Neural progenitor cell (in vitro differentiated cells): ENCODE measurements around the gene DSCAML1. TPM values are rescaled to one million over a fixed set of nuclear protein-coding genes. Genes with fewer than 3 reads are reported as not detected.

Experiments
- DNase-seq: peaks from one replicate; pipeline ENCODE4 v3.0.0-alpha.2; 2016; ENCODE audit warnings: low spot score
- H2AFZ ChIP-seq: fragments of 200-600 bp; sonication (generic); replicated peaks from 2 replicates; pipeline ENCODE4 v1.6.1; 2016; ENCODE audit warnings: antibody characterized with exemption
- H3F3A ChIP-seq: fragments of 200-600 bp; sonication (generic); 2 replicates; pipeline ENCODE4 v1.6.1; 2016; ENCODE audit warnings: antibody characterized with exemption, low read depth
- H3K27ac ChIP-seq: fragments of 200-600 bp; sonication (generic); 2 replicates; pipeline ENCODE4 v1.5.1; 2016; ENCODE audit warnings: mild to moderate bottlenecking
- H3K27me3 ChIP-seq: fragments of 200-600 bp; sonication (generic); 2 replicates; pipeline ENCODE4 v1.6.1; 2016; ENCODE audit warnings: mild to moderate bottlenecking, moderate library complexity
- H3K36me3 ChIP-seq: fragments of 200-600 bp; sonication (generic); 2 replicates; pipeline ENCODE4 v1.5.1; 2016
- H3K4me1 ChIP-seq: fragments of 200-600 bp; sonication (generic); 2 replicates; pipeline ENCODE4 v1.6.1; 2016; ENCODE audit warnings: mixed run types
- H3K4me2 ChIP-seq: fragments of 200-600 bp; sonication (generic); 2 replicates; pipeline ENCODE4 v1.6.1; 2016
- H3K4me3 ChIP-seq: fragments of 200-600 bp; sonication (generic); 2 replicates; pipeline ENCODE4 v1.5.1; 2016
- H3K79me2 ChIP-seq: fragments of 200-600 bp; sonication (generic); 2 replicates; pipeline ENCODE4 v1.6.1; 2016; ENCODE audit warnings: low read depth
- H3K9ac ChIP-seq: fragments of 200-600 bp; sonication (generic); 2 replicates; pipeline ENCODE4 v1.6.1; 2016
- H3K9me3 ChIP-seq: fragments of 200-600 bp; sonication (generic); 2 replicates; pipeline ENCODE4 v1.5.1; 2016; ENCODE audit warnings: low read depth
- H4K20me1 ChIP-seq: fragments of 200-600 bp; sonication (generic); 2 replicates; pipeline ENCODE4 v1.6.1; 2016; ENCODE audit warnings: low read depth
- H3K27ac Mint-ChIP-seq: 3 replicates; pipeline ENCODE4 v1.8.0; 2021; ENCODE audit warnings: mixed read lengths
- H3K27me3 Mint-ChIP-seq: 2 replicates; pipeline ENCODE4 v1.8.0; 2022; ENCODE audit warnings: low read depth, mild to moderate bottlenecking, inconsistent platforms, moderate library complexity, mixed read lengths; ENCODE audit not compliant: insufficient read depth
- H3K36me3 Mint-ChIP-seq: 3 replicates; pipeline ENCODE4 v1.8.0; 2021; ENCODE audit warnings: mixed read lengths
- H3K4me1 Mint-ChIP-seq: 3 replicates; pipeline ENCODE4 v1.8.0; 2021; ENCODE audit warnings: mixed read lengths
- H3K4me3 Mint-ChIP-seq: 3 replicates; pipeline ENCODE4 v1.8.0; 2021; ENCODE audit warnings: mild to moderate bottlenecking, moderate library complexity, mixed read lengths
- H3K9me3 Mint-ChIP-seq: 3 replicates; pipeline ENCODE4 v1.8.0; 2020; ENCODE audit warnings: mixed read lengths
- EZH2 ChIP-seq: fragments of 200-600 bp; sonication (generic); IDR thresholded peaks from 2 replicates; pipeline ENCODE4 v1.6.1; 2017; ENCODE audit warnings: antibody characterized with exemption, mild to moderate bottlenecking, moderate library complexity
- EZH2phosphoT487 ChIP-seq: fragments of 200-600 bp; sonication (generic); IDR thresholded peaks from 2 replicates; pipeline ENCODE4 v1.6.1; 2017; ENCODE audit warnings: antibody characterized with exemption
- total RNA-seq: library from RNA; depleted of rRNA; stranded (reverse); fragments of >200 nt; gene quantifications from 2 replicates; pipeline ENCODE4 v1.2.3, GENCODE V29; 2015; ENCODE audit warnings: low replicate concordance
- TF ChIP-seq, protein P1 (sequence below): fragments of 200-600 bp; sonication (generic); IDR thresholded peaks from 2 replicates; pipeline ENCODE4 v1.5.1; 2017; ENCODE audit warnings: antibody characterized with exemption, mild to moderate bottlenecking

Gene DSCAML1
- total RNA-seq, 1 donor from 2014 or later = 0.06 TPM

DNA sequence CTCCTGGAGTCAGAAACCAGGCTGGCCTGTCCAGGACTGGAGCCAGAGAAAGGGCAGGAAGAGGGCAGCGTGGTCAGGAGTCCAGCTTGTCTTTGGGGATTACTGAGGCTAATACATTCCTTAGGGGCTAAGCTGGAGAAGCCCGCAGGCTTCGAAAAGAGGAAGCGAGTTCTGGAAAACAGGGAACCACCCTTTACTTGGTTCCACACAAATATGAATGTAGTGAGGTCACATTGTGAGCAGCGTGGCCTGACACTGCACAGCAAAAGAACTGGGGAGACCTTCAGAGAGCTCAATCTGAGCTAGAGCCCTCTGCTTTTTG, 337.1 kb downstream of the DSCAML1 start:
- no peaks in the 10 kb centered on the region for H3K79me2 ChIP-seq
- peaks cover 11% of the 10 kb centered on the region for H3K27me3 Mint-ChIP-seq
- no peak overlapping the region for H2AFZ ChIP-seq
- H3K4me3 Mint-ChIP-seq = no peak overlapping the region
- peak; percentile 31 for DNase-seq
- peaks cover 14% of the 10 kb centered on the region for H3K4me1 Mint-ChIP-seq
- no peak overlapping the region for H3K9ac ChIP-seq
- no peaks in the 10 kb centered on the region for H3K36me3 ChIP-seq
- H3K4me3 ChIP-seq = no peak overlapping the region
- no peaks in the 10 kb centered on the region for H3K36me3 Mint-ChIP-seq
- no peaks in the 10 kb centered on the region for H3K9me3 ChIP-seq
- no peaks in the 10 kb centered on the region for H4K20me1 ChIP-seq
- H3K4me1 ChIP-seq = no peaks in the 10 kb centered on the region
- H3K27me3 ChIP-seq = no peaks in the 10 kb centered on the region
- no peak overlapping the region for H3K27ac ChIP-seq
- H3K27ac Mint-ChIP-seq = peak overlapping the region; percentile 33
- H3F3A ChIP-seq = no peaks in the 10 kb centered on the region
- H3K9me3 Mint-ChIP-seq = peaks cover 4% of the 10 kb centered on the region
- no peak overlapping the region for H3K4me2 ChIP-seq
- TF ChIP-seq, protein P1, sequence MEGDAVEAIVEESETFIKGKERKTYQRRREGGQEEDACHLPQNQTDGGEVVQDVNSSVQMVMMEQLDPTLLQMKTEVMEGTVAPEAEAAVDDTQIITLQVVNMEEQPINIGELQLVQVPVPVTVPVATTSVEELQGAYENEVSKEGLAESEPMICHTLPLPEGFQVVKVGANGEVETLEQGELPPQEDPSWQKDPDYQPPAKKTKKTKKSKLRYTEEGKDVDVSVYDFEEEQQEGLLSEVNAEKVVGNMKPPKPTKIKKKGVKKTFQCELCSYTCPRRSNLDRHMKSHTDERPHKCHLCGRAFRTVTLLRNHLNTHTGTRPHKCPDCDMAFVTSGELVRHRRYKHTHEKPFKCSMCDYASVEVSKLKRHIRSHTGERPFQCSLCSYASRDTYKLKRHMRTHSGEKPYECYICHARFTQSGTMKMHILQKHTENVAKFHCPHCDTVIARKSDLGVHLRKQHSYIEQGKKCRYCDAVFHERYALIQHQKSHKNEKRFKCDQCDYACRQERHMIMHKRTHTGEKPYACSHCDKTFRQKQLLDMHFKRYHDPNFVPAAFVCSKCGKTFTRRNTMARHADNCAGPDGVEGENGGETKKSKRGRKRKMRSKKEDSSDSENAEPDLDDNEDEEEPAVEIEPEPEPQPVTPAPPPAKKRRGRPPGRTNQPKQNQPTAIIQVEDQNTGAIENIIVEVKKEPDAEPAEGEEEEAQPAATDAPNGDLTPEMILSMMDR = no peak
- TF ChIP-seq EZH2phosphoT487 = no peak
- no peak for TF ChIP-seq EZH2

DNA sequence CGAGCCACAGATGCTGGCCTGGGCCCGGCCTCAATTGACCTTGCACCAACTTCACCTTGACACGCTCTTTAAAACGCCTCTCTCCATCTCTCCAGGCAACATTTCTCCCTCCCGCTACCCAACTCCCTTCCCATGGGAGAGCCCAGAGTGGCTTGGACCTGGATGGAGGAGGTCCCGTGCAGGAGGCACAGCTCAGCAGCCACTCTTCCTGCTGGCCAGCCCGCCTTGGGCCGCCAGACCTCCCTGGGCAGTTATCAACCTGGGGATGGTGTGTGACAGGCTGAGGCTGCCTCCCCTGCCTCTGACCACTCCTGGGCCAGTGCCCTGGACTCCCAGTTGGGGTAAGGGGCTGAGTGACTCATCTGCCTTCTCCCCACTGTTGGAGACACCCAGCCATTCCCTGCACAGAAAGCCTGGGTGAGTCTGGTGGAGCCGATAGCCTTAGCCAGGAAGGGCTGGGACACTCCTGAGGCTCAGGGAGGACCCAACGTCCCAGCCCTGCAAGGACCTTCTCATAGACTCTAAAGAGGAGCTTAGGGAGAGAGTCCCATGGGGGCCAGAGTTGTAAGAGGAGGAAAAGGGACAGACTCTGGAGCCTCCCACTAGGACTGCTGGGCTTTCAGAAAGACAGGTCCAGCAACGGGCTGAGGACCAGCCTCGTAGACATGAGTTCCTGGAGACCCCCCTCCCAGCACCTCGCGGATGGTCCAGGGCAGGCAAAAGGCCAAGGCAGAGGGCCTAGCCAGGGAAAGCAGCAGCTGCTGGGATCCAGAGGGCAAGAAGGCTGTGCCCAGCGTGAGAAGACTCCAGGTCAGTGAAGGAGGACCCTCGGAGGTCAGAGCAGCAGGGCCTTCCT, 337.7 kb downstream of the DSCAML1 start:
- Histone ChIP-seq H3K9ac (no peak overlapping the region), H2AFZ (no peak overlapping the region), H3K36me3 (no peaks in the 10 kb centered on the region), H4K20me1 (no peaks in the 10 kb centered on the region), H3K27me3 (no peaks in the 10 kb centered on the region), H3K9me3 (no peaks in the 10 kb centered on the region), H3K4me2 (no peak overlapping the region), H3F3A (no peaks in the 10 kb centered on the region), H3K79me2 (no peaks in the 10 kb centered on the region), H3K4me3 (no peak overlapping the region), H3K27ac (no peak overlapping the region), H3K4me1 (no peaks in the 10 kb centered on the region)
- peaks cover 10% of the 10 kb centered on the region for H3K9me3 Mint-ChIP-seq
- TF ChIP-seq, protein P1 = no peak
- TF ChIP-seq EZH2 (no peak), EZH2phosphoT487 (no peak)
- H3K27ac Mint-ChIP-seq = peak overlapping the region; percentile 33
- H3K4me1 Mint-ChIP-seq = peaks cover 13% of the 10 kb centered on the region
- no peak for DNase-seq
- no peaks in the 10 kb centered on the region for H3K36me3 Mint-ChIP-seq
- H3K27me3 Mint-ChIP-seq = peaks cover 11% of the 10 kb centered on the region
- no peak overlapping the region for H3K4me3 Mint-ChIP-seq

DNA sequence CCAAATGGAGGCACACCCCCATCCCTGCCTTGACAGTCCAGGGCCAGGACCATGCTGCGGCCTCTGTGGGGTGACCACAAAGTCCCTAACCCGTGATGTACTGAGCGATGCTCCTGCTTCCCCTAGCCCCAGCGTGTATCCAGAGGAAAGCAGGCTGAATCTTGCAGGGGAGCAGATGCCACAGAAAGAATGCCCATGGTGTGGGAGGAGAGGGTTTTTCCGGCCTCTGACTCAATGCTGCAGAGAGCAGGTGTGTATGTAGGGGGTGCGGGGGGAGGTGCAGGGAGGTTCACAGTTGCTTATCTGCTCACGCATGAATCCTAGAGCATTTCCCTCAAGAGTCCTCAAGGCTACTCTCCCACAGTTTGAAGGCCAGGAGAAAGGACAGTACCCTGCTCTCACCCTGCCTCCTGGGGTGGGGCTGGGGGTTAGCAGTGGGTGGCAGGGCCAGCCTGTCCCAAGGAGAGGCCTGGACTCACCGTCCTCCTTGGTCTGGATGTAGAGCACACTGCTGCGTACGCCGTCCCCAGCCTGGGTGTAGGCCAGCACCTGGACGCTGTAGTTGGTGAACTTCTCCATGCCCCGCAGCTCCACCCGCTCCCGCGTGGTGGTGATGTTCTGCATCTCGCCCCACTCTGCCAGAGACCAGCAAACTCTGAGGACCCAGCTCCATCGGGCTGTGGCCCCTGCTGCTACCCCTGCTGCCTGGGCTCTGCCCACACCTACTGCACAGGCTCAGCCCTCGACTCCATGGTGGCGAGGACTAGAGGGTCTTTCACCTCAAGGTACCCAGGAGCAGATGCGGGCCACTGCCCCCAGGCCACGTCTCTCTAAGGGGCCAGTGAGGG, 338.5 kb downstream of the DSCAML1 start:
- no peaks in the 10 kb centered on the region for H4K20me1 ChIP-seq
- H3K4me3 ChIP-seq = no peak overlapping the region
- no peaks in the 10 kb centered on the region for H3K79me2 ChIP-seq
- no peak overlapping the region for H2AFZ ChIP-seq
- no peaks in the 10 kb centered on the region for H3K4me1 ChIP-seq
- H3K9ac ChIP-seq = no peak overlapping the region
- TF ChIP-seq, protein P1 = no peak
- TF ChIP-seq EZH2 (no peak), EZH2phosphoT487 (no peak)
- peaks cover 10% of the 10 kb centered on the region for H3K4me1 Mint-ChIP-seq
- no peaks in the 10 kb centered on the region for H3K36me3 Mint-ChIP-seq
- H3K4me2 ChIP-seq = no peak overlapping the region
- peaks cover 18% of the 10 kb centered on the region for H3K9me3 Mint-ChIP-seq
- H3F3A ChIP-seq = no peaks in the 10 kb centered on the region
- no peak for DNase-seq
- H3K27ac Mint-ChIP-seq = no peak overlapping the region
- H3K36me3 ChIP-seq = no peaks in the 10 kb centered on the region
- H3K9me3 ChIP-seq = peaks cover 3% of the 10 kb centered on the region
- H3K27ac ChIP-seq = no peak overlapping the region
- H3K4me3 Mint-ChIP-seq = no peak overlapping the region
- H3K27me3 Mint-ChIP-seq = peaks cover 8% of the 10 kb centered on the region
- H3K27me3 ChIP-seq = no peaks in the 10 kb centered on the region
